Measurements from ENCODE around the gene SYNDIG1. TPM values are rescaled to one million over a fixed set of nuclear protein-coding genes. Genes with fewer than 3 reads are reported as not detected.

The SYNDIG1 gene
- total RNA-seq, 4 donors from 2014 or later = 5.1 to 15.9 (median 14.3) TPM

DNA sequence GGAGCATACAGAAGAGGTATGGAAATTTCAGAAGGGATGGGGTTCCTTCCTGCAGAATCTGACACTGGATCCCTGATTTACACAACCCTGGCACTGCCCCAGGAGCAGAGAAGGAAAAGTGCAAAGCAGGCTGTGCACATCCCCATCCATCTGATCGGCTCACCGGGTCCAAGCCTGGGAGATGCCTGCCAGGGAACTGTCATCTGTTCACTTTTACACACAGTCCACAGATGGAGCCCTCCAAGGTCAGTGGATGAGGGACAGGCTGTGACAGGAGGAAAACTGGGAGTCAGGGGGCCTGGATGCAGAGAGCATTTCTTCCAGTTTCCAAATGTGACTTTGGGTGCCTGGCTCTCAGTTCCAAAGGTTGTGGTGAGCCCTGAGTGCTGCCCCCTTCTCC, 11.0 kb upstream of the SYNDIG1 start:
- no peaks in the 10 kb centered on the region for H3K4me1 ChIP-seq
- WGBS, 2 donors = 68 to 79% methylated on average over 2 of the region's 2 CpGs
- TF ChIP-seq EP300 (IDR thresholded peaks at IDR 0.05) (no peak), POLR2A (IDR thresholded peaks at IDR 0.05) (no peak)
- TF ChIP-seq, protein P1, sequence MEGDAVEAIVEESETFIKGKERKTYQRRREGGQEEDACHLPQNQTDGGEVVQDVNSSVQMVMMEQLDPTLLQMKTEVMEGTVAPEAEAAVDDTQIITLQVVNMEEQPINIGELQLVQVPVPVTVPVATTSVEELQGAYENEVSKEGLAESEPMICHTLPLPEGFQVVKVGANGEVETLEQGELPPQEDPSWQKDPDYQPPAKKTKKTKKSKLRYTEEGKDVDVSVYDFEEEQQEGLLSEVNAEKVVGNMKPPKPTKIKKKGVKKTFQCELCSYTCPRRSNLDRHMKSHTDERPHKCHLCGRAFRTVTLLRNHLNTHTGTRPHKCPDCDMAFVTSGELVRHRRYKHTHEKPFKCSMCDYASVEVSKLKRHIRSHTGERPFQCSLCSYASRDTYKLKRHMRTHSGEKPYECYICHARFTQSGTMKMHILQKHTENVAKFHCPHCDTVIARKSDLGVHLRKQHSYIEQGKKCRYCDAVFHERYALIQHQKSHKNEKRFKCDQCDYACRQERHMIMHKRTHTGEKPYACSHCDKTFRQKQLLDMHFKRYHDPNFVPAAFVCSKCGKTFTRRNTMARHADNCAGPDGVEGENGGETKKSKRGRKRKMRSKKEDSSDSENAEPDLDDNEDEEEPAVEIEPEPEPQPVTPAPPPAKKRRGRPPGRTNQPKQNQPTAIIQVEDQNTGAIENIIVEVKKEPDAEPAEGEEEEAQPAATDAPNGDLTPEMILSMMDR (IDR thresholded peaks at IDR 0.05) = no peak
- H3K9me3 ChIP-seq = no peaks in the 10 kb centered on the region
- no peak for DNase-seq (ENCODE audit: low spot score in 2 of 2)
- H3K27ac ChIP-seq = no peak overlapping the region
- no peaks in the 10 kb centered on the region for H3K27me3 ChIP-seq
- no peaks in the 10 kb centered on the region for H3K36me3 ChIP-seq
- H3K4me3 ChIP-seq = no peak overlapping the region

DNA sequence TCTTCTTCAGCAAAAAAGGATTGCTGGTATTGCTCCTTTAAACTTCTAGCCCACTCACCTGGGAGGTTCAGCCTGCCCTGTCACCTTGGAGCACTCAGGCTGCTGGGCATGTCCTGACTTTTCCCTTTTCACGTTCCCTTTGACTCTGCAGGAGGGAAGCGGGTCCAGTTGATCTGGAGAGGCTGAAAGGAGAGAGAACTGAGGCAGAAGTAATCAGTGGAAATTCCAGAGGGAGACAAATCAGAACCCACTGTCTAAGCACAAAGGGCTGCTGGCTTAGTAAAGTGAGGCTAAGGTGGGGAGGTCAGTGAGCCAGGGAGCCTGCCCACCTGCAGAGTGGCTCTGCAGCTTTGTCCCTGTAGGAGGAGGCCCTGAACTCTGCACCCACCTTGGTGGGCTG, 9.7 kb upstream of the SYNDIG1 start:
- Histone ChIP-seq H3K9me3 (no peaks in the 10 kb centered on the region), H3K27ac (no peak overlapping the region), H3K4me3 (no peak overlapping the region), H3K27me3 (no peaks in the 10 kb centered on the region), H3K4me1 (no peaks in the 10 kb centered on the region), H3K36me3 (no peaks in the 10 kb centered on the region)
- WGBS, 2 donors = 85 to 92% methylated on average over 2 of the region's 2 CpGs
- TF ChIP-seq EP300 (IDR thresholded peaks at IDR 0.05) (no peak), POLR2A (IDR thresholded peaks at IDR 0.05) (no peak)
- TF ChIP-seq, protein P1 (IDR thresholded peaks at IDR 0.05) = no peak
- DNase-seq (ENCODE audit: low spot score in 2 of 2) = no peak

DNA sequence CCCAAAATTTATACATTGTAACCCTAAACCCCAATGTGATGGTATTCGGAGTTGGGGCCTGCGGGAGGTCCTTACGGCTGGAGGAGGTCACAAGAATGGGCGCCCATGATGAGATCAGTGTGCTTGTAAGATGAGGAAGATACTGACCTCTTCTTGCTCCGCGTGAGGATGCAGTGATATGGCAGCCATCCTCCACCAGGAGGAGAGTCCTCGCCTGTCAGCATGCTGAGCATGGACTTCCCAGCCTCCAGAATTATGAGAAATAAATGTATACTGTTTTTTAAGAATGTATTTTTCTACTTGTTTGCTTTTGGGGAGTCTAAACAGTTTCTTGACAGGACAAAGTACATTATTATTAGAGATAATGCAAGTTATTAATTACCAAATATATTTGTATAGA, 8.7 kb upstream of the SYNDIG1 start:
- Histone ChIP-seq H3K36me3 (no peaks in the 10 kb centered on the region), H3K27me3 (no peaks in the 10 kb centered on the region), H3K9me3 (no peaks in the 10 kb centered on the region), H3K4me1 (no peaks in the 10 kb centered on the region), H3K27ac (no peak overlapping the region), H3K4me3 (no peak overlapping the region)
- 88 to 89% methylated on average over 7 of the region's 7 CpGs for WGBS, 2 donors
- TF ChIP-seq POLR2A (IDR thresholded peaks at IDR 0.05) (no peak), EP300 (IDR thresholded peaks at IDR 0.05) (no peak)
- TF ChIP-seq, protein P1 (IDR thresholded peaks at IDR 0.05) = no peak
- DNase-seq (ENCODE audit: low spot score in 2 of 2) = no peak

DNA sequence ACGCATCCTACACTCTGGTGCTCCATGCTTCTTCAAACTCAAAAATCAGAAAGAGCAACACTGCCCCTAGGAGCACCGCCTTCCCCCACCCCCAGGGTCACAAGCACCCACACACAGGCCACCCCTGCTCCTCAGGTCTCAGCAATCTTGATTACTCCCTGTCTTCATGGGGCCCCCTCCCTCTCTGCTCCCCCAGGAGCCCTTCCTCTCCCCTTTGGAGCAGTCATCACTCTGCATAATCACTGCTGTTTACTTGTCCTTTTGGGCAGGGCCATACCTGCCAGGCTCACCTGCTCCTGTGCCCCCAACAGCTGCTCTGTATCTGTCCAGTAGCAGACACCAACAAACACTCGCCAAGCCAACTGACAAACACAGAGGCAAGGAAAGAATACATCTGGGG, 7.6 kb upstream of the SYNDIG1 start:
- no peak overlapping the region for H3K4me3 ChIP-seq
- TF ChIP-seq POLR2A (IDR thresholded peaks at IDR 0.05) = no peak
- TF ChIP-seq, protein P1 (IDR thresholded peaks at IDR 0.05) = no peak
- no peak for TF ChIP-seq EP300 (IDR thresholded peaks at IDR 0.05)
- no peaks in the 10 kb centered on the region for H3K4me1 ChIP-seq
- H3K27me3 ChIP-seq = no peaks in the 10 kb centered on the region
- H3K27ac ChIP-seq = no peak overlapping the region
- DNase-seq (ENCODE audit: low spot score in 2 of 2) = no peak
- H3K36me3 ChIP-seq = no peaks in the 10 kb centered on the region
- WGBS, 2 donors = 88 to 89% methylated on average over 3 of the region's 3 CpGs
- no peaks in the 10 kb centered on the region for H3K9me3 ChIP-seq

DNA sequence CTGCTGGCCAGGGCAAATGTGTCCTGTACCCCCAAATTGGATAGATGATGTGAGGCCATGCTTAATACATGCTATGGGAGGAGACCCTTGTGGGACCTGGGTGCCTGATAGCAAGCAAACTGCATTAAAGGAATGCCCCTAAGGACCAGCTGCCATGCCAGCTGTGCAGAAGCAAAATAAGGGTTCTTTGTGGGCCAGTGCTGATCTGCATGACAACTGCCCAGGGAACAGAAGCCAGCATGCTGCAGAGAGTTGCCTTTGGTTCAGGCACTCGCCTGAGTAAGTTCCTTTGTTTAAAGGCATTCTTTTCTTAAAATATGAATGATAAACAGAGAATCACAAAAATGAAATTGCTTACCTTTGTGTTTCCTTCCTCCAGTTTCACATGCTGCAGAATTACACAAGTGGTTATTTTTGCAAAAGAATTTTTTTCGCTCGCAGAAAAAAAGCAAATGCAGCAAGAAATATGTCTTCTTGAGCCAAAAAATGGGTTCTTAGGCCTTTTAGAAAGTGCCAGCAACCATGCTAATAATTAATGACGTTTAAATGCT, 6.9 kb upstream of the SYNDIG1 start:
- Histone ChIP-seq H3K4me1 (no peaks in the 10 kb centered on the region), H3K27ac (no peak overlapping the region), H3K9me3 (no peaks in the 10 kb centered on the region), H3K27me3 (no peaks in the 10 kb centered on the region), H3K36me3 (no peaks in the 10 kb centered on the region), H3K4me3 (no peak overlapping the region)
- TF ChIP-seq POLR2A (IDR thresholded peaks at IDR 0.05) = no peak
- TF ChIP-seq, protein P1 (IDR thresholded peaks at IDR 0.05) = no peak
- TF ChIP-seq EP300 (IDR thresholded peaks at IDR 0.05) = no peak
- 30 to 32% methylated on average over 4 of the region's 4 CpGs for WGBS, 2 donors
- DNase-seq (ENCODE audit: low spot score in 2 of 2) = no peak

Measured in tibial nerve (tissue), 4 donors.